Measurements from ENCODE around the gene UTP4. TPM values are rescaled to one million over a fixed set of nuclear protein-coding genes. Genes with fewer than 3 reads are reported as not detected.

Gene UTP4
- total and polyA plus RNA-seq, 4 experiments from 2014 or later, result 36.9 to 96.5 (median 50.9) TPM

DNA sequence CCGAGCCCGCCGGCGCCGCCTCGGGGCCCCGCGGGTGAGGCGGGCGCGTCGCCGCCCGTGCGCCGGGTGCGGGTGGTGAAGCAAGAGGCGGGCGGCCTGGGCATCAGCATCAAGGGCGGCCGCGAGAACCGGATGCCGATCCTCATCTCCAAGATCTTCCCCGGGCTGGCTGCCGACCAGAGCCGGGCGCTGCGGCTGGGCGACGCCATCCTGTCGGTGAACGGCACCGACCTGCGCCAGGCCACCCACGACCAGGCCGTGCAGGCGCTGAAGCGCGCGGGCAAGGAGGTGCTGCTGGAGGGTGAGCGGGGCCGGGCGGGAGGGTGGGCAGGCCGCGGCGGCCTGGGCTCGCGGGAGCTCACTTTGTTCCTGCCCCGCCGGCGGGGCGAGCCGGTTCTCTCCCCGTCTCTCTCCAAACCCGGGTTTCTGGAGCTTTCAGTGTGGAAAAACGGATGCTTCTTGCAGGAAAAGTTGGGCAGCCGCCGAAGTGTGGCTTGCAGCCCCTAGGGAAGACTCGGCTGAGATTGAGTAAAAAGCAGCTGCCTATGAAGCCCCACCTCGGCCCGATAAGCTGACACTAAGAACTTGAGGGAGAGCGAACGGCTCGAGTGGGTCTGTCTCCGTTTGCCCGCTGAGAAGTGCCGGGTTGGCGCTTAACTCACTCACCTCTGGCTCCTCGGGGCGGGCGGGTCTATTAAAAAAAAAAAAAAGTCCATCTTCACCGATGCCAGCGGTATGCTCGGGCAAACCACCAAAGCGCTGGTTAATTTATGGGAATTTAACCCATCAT lies 55.2 kb downstream of the UTP4 start:
- peaks cover 54% of the 10 kb centered on the region for H3K4me1 ChIP-seq (ENCODE audit: insufficient read depth, low read length)
- no peaks in the 10 kb centered on the region for H3K9me3 ChIP-seq (ENCODE audit: control insufficient read depth in 1 of 2, low read length in 2 of 2)
- no peaks in the 10 kb centered on the region for H3K9me3 Mint-ChIP-seq
- peak overlapping the region; percentile 79 to 93 (median 89) for H3K27ac Mint-ChIP-seq
- H3K27ac ChIP-seq (ENCODE audit: low read depth, low read length), result peak overlapping the region; percentile 51
- peaks cover 33 to 65% (median 51%) of the 10 kb centered on the region in 4 donors for H3K4me1 Mint-ChIP-seq
- H3K4me3 Mint-ChIP-seq, result peak overlapping the region; percentile 89 to 95 (median 92)
- H3K36me3 Mint-ChIP-seq, result peaks cover 5 to 11% of the 10 kb centered on the region in 2 donors
- POLR2A ChIA-PET (ENCODE audit: partially characterized antibody), result interaction anchor here (0.5 to 3.3 kb wide), 21 partner anchors 8 to 1159 kb away, joined by 3 to 28 read pairs (median 4); partner anchors contain the start of genes CHTF8, CYB5B, DDX19A and PDF
- no peaks in the 10 kb centered on the region for H3K36me3 ChIP-seq (ENCODE audit: insufficient read depth, low read length)
- peaks cover 0 to 2% of the 10 kb centered on the region in 2 donors for H3K27me3 Mint-ChIP-seq
- peak; percentile 30 to 63 (median 52) for DNase-seq
- intact Hi-C loops (cut with micrococcal nuclease), result loop anchor here (1.0 to 5.0 kb wide), 6 partner anchors 35 to 739 kb away; partner anchors contain the start of genes CHTF8, COG8, NIP7 and SMPD3
- no peaks in the 10 kb centered on the region for H3K27me3 ChIP-seq (ENCODE audit: insufficient read depth, low read length)
- CTCF ChIA-PET (ENCODE audit: partially characterized antibody), result interaction anchor here (0.7 to 2.9 kb wide), 10 partner anchors 12 to 1252 kb away, joined by 3 to 10 read pairs (median 4); partner anchors contain the start of gene UTP4
- H3K4me3 ChIP-seq (ENCODE audit: low read length in 2 of 2), result peak overlapping the region; percentile 10 to 77

DNA sequence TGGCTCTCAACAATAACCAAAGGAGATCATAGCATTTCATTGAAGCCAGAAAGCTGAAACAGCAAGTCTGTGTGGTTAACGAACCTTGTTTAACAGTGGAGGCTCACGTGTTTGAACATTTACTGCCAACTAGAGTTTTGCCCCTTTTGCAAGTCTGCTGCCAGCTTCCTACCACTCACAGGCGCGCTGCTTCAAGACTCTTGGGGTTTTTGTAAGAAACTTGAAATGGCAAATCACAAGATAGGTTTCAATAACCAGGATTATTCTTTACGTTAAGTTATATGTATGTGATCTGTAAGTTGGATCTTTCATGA lies 55.7 kb downstream of the UTP4 start:
- Histone ChIP-seq H3K4me3 (ENCODE audit: low read length in 2 of 2) (peak overlapping the region; percentile 10 to 77), H3K27ac (ENCODE audit: low read depth, low read length) (peak overlapping the region; percentile 51), H3K9me3 (ENCODE audit: control insufficient read depth in 1 of 2, low read length in 2 of 2) (no peaks in the 10 kb centered on the region), H3K36me3 (ENCODE audit: insufficient read depth, low read length) (no peaks in the 10 kb centered on the region), H3K27me3 (ENCODE audit: insufficient read depth, low read length) (no peaks in the 10 kb centered on the region), H3K4me1 (ENCODE audit: insufficient read depth, low read length) (peaks cover 54% of the 10 kb centered on the region)
- peak overlapping the region; percentile 89 to 95 (median 92) for H3K4me3 Mint-ChIP-seq
- peak in 3 of 5 donors; percentile 57 to 60 (median 58) for DNase-seq
- peaks cover 0 to 2% of the 10 kb centered on the region in 2 donors for H3K27me3 Mint-ChIP-seq
- no peaks in the 10 kb centered on the region for H3K9me3 Mint-ChIP-seq
- intact Hi-C loops (cut with micrococcal nuclease), result loop anchor here (1.0 to 5.0 kb wide), 5 partner anchors 36 to 740 kb away; partner anchors contain the start of genes COG8, NIP7, SMPD3 and TANGO6
- CTCF ChIA-PET (ENCODE audit: partially characterized antibody), result interaction anchor here (0.7 to 2.9 kb wide), 8 partner anchors 22 to 1253 kb away, joined by 3 to 10 read pairs (median 6); partner anchors contain the start of gene UTP4
- peaks cover 33 to 70% (median 55%) of the 10 kb centered on the region in 4 donors for H3K4me1 Mint-ChIP-seq
- POLR2A ChIA-PET (ENCODE audit: partially characterized antibody), result interaction anchor here (0.6 to 3.3 kb wide), 13 partner anchors 9 to 614 kb away, joined by 3 to 28 read pairs (median 4); partner anchors contain the start of genes CHTF8, PDF, UTP4 and VPS4A
- H3K36me3 Mint-ChIP-seq, result peaks cover 8 to 11% of the 10 kb centered on the region in 2 donors
- peak overlapping the region; percentile 79 to 93 (median 89) for H3K27ac Mint-ChIP-seq

DNA sequence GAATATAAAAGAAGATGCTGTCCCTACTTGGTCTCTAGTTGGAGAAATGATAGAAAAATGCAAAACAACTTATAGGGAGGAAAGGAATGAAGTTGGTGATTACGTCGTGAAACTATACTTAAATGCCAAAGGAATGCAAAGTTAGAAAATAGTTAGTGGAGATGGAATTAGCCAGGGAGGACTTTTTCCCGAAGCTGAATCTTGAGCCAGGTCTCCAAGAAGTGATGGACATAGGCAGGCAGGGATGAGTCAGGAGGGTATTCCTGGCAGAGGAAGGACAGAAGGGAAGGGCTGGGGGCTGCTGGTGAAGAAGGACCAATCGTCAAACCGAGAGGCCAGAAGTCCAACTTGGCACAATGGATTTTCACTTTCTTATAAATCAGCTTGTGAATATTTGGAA lies 56.3 kb downstream of the UTP4 start:
- Histone ChIP-seq H3K4me1 (ENCODE audit: insufficient read depth, low read length) (peaks cover 57% of the 10 kb centered on the region), H3K27me3 (ENCODE audit: insufficient read depth, low read length) (no peaks in the 10 kb centered on the region), H3K36me3 (ENCODE audit: insufficient read depth, low read length) (no peaks in the 10 kb centered on the region), H3K9me3 (ENCODE audit: control insufficient read depth in 1 of 2, low read length in 2 of 2) (no peaks in the 10 kb centered on the region), H3K27ac (ENCODE audit: low read depth, low read length) (no peak overlapping the region), H3K4me3 (ENCODE audit: low read length in 2 of 2) (peak overlapping the region; percentile 10 to 77)
- H3K4me3 Mint-ChIP-seq, result peak overlapping the region; percentile 89 to 95 (median 92)
- intact Hi-C loops (cut with micrococcal nuclease), result loop anchor here (1.0 to 5.0 kb wide), 5 partner anchors 36 to 740 kb away; partner anchors contain the start of genes COG8, NIP7, SMPD3 and TANGO6
- peaks cover 33 to 71% (median 55%) of the 10 kb centered on the region in 4 donors for H3K4me1 Mint-ChIP-seq
- H3K27me3 Mint-ChIP-seq, result peaks cover 0 to 2% of the 10 kb centered on the region in 2 donors
- POLR2A ChIA-PET (ENCODE audit: partially characterized antibody), result interaction anchor here (1.1 to 3.3 kb wide), 6 partner anchors 9 to 122 kb away, joined by 3 to 28 read pairs (median 8); partner anchors contain the start of genes CHTF8, UTP4 and VPS4A
- no peaks in the 10 kb centered on the region for H3K9me3 Mint-ChIP-seq
- DNase-seq, result no peak
- H3K36me3 Mint-ChIP-seq, result peaks cover 8 to 11% of the 10 kb centered on the region in 2 donors
- H3K27ac Mint-ChIP-seq, result peak overlapping the region in 6 of 7 donors; percentile 79 to 93 (median 88)
- CTCF ChIA-PET (ENCODE audit: partially characterized antibody), result interaction anchor here (0.6 to 2.9 kb wide), 7 partner anchors 23 to 121 kb away, joined by 3 to 10 read pairs (median 8); partner anchors contain the start of gene UTP4

DNA sequence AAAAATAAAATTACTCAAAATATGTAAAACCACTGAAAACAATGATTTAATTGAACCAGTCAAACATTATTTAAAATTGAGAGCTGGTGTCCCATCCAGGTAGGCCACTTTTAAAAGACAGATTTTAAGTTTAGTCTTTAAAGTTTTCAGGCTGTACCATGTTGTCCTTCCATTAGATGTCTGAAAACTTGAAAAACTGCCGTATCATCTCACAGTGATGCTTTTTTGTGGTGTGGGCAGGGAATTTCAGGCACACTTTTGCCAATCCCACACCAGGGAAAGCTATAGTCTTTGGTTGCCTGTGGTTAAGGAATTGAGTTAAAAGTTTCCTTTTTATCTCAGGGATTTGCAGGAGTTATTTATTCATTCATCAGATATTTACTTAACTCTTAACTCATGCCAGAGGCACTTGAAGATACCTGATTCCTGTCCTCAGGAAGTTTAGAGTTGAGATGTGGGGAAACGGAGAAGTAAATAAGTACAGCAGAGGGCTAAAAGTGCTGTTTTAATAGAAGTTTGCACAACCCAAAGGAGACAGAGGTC lies 57.7 kb downstream of the UTP4 start:
- Mint-ChIP-seq H3K4me1 (peaks cover 34 to 73% (median 56%) of the 10 kb centered on the region in 4 donors), H3K9me3 (no peaks in the 10 kb centered on the region), H3K27me3 (peaks cover 0 to 2% of the 10 kb centered on the region in 2 donors), H3K4me3 (peak overlapping the region in 5 of 8 donors; percentile 4 to 74 (median 52)), H3K36me3 (peaks cover 8 to 11% of the 10 kb centered on the region in 2 donors), H3K27ac (peak overlapping the region in 1 of 7 donors; percentile 23)
- CTCF ChIA-PET (ENCODE audit: partially characterized antibody), result no interaction called here
- Histone ChIP-seq H3K27me3 (ENCODE audit: insufficient read depth, low read length) (no peaks in the 10 kb centered on the region), H3K4me3 (ENCODE audit: low read length in 2 of 2) (no peak overlapping the region), H3K27ac (ENCODE audit: low read depth, low read length) (no peak overlapping the region), H3K4me1 (ENCODE audit: insufficient read depth, low read length) (peaks cover 56% of the 10 kb centered on the region), H3K36me3 (ENCODE audit: insufficient read depth, low read length) (no peaks in the 10 kb centered on the region), H3K9me3 (ENCODE audit: control insufficient read depth in 1 of 2, low read length in 2 of 2) (no peaks in the 10 kb centered on the region)
- intact Hi-C loops (cut with micrococcal nuclease), result no loop called here
- no peak for DNase-seq
- POLR2A ChIA-PET (ENCODE audit: partially characterized antibody), result no interaction called here

DNA sequence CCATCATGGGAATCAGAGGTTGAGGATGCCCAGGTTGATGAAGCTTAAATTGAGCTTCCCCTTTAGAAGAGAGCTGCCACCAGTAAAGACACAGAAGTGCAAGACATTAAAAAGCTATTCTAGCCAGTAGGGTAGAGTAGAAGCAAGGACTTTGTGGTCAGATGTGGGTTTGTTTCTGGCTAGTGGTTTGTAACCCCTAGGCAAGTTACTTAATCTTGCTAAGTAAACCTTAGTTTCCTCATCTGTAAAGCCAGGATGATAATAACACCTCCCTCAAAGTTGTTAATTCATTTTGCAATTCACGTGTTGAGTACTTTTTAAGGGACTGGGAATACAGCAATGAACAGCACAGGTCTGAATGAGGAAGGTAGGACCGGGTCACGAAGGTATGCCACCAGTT lies 58.1 kb downstream of the UTP4 start:
- no peak overlapping the region for H3K27ac ChIP-seq (ENCODE audit: low read depth, low read length)
- H3K9me3 ChIP-seq (ENCODE audit: control insufficient read depth in 1 of 2, low read length in 2 of 2), result no peaks in the 10 kb centered on the region
- H3K4me1 Mint-ChIP-seq, result peaks cover 34 to 70% (median 54%) of the 10 kb centered on the region in 4 donors
- H3K4me1 ChIP-seq (ENCODE audit: insufficient read depth, low read length), result peaks cover 51% of the 10 kb centered on the region
- peaks cover 8 to 11% of the 10 kb centered on the region in 2 donors for H3K36me3 Mint-ChIP-seq
- no peaks in the 10 kb centered on the region for H3K36me3 ChIP-seq (ENCODE audit: insufficient read depth, low read length)
- no peaks in the 10 kb centered on the region for H3K27me3 ChIP-seq (ENCODE audit: insufficient read depth, low read length)
- peak overlapping the region in 7 of 8 donors; percentile 4 to 74 (median 52) for H3K4me3 Mint-ChIP-seq
- H3K4me3 ChIP-seq (ENCODE audit: low read length in 2 of 2), result no peak overlapping the region
- intact Hi-C loops (cut with micrococcal nuclease), result no loop called here
- H3K27ac Mint-ChIP-seq, result peak overlapping the region in 2 of 7 donors; percentile 62 to 67
- no peaks in the 10 kb centered on the region for H3K9me3 Mint-ChIP-seq
- H3K27me3 Mint-ChIP-seq, result peaks cover 0 to 2% of the 10 kb centered on the region in 2 donors
- CTCF ChIA-PET (ENCODE audit: partially characterized antibody), result no interaction called here
- DNase-seq, result peak in 1 of 5 donors; percentile 3
- POLR2A ChIA-PET (ENCODE audit: partially characterized antibody), result interaction anchor here (0.6 kb wide), 1 partner anchor 122 kb away, joined by 3 read pairs; no protein-coding TSS in a partner anchor

DNA sequence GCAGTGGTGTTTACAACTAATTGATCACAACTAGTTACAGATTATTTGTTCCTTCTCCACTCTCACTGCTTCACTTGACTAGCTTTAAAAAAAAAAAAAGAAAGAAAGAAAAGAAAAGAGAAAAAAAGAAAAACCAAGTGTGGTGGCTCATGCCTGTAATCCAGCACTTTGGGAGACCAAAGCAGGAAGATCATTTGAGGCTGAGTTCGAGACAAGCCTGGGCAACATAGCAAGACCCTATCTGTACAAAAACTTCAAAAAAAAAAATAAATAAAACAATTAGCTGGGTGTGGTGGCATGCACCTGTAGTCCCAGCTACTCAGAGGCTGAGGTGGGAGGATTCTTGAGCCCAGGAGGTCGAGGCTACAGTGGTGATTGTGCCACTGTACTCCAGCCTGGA lies 58.7 kb downstream of the UTP4 start:
- Histone ChIP-seq H3K36me3 (ENCODE audit: insufficient read depth, low read length) (no peaks in the 10 kb centered on the region), H3K4me1 (ENCODE audit: insufficient read depth, low read length) (peaks cover 46% of the 10 kb centered on the region), H3K9me3 (ENCODE audit: control insufficient read depth in 1 of 2, low read length in 2 of 2) (no peaks in the 10 kb centered on the region), H3K4me3 (ENCODE audit: low read length in 2 of 2) (no peak overlapping the region), H3K27me3 (ENCODE audit: insufficient read depth, low read length) (no peaks in the 10 kb centered on the region), H3K27ac (ENCODE audit: low read depth, low read length) (no peak overlapping the region)
- Mint-ChIP-seq H3K4me3 (peak overlapping the region in 5 of 8 donors; percentile 21 to 74 (median 52)), H3K27me3 (peaks cover 0 to 2% of the 10 kb centered on the region in 2 donors), H3K36me3 (peaks cover 8 to 11% of the 10 kb centered on the region in 2 donors), H3K4me1 (peaks cover 34 to 67% (median 52%) of the 10 kb centered on the region in 4 donors), H3K27ac (peak overlapping the region in 3 of 7 donors; percentile 62 to 67 (median 66)), H3K9me3 (no peaks in the 10 kb centered on the region)
- intact Hi-C loops (cut with micrococcal nuclease), result no loop called here
- DNase-seq, result no peak
- ChIA-PET POLR2A (ENCODE audit: partially characterized antibody) (interaction anchor here (0.6 kb wide), 1 partner anchor 121 kb away, joined by 3 read pairs; no protein-coding TSS in a partner anchor), CTCF (ENCODE audit: partially characterized antibody) (no interaction called here)
